ENCODE measurements around the gene ARAP1.

ARAP1 gene

DNA sequence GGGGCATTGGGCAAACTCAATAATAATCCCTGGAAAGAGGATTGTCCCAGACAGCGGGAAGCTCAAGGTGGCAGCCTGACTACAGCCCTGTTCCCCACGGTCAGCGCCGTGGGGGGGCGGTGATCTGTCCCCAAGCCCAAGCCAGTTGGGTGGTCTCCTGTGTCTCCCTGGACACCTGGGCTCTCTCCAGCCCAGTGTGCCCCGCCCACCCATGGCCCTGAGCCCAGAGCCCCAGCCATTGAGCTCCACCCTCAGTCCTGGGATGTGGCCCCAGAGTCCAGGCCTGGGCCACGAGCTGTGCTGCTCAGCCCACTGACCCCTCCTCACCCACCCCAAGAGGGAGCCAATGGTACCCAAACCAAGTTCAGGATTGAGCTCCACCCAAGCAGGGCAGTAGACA, 50.1 kb downstream of the ARAP1 start:
- DNase-seq = no peak

DNA sequence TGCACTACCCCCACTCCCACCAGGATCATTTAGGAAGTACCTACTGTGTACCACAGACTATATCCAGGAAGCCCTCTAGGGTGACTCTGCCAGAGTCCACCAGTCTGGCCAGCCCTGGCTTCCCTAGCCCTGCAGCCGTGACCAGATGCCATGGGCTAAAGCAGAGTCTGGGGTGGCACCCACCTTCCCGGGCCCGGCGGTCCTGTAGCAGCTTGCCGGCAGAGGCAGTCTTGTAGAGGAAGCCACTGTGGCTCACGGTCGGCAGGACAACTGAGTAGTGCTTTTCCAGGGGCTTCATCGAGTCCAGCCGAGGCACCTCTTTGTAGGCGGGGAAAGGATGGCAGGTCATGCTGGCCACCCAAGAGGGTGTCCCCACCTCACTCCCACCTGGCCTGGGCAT, 50.7 kb downstream of the ARAP1 start:
- no peak for DNase-seq

DNA sequence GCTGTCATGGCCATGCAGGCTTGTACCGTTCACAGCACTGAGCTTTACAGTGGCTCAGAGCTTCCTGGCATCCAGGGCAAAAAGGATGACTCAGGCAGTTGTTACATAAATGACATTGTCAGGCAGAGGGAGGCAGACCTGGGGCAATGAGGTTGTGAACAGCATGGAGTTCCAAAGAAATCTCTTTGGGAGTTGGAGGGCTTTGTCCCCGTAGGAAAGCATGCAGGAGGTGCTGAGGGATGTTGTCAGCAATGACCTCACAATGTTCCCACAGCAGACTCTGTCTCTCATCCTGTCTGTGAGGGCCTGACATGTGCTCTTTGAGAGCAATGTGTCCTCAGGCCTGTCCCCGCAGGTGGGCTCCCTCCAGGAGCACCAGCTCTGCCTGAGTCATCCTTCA, 52.1 kb downstream of the ARAP1 start:
- no peak for DNase-seq

- DNase-seq = no peak
These were observed 54.4 kb downstream of the ARAP1 start for GRCh38 chr11:72697814-72698213.

- DNase-seq = no peak
These were observed 55.1 kb downstream of the ARAP1 start for GRCh38 chr11:72696866-72697700.

- DNase-seq = no peak
These were observed 56.9 kb downstream of the ARAP1 start for GRCh38 chr11:72695354-72695753.

- DNase-seq = no peak
These were observed 58.8 kb downstream of the ARAP1 start for GRCh38 chr11:72693271-72693968.

GRCh38 chr11:72692498-72693237, 59.5 kb downstream of the ARAP1 start:
- DNase-seq = no peak

DNA sequence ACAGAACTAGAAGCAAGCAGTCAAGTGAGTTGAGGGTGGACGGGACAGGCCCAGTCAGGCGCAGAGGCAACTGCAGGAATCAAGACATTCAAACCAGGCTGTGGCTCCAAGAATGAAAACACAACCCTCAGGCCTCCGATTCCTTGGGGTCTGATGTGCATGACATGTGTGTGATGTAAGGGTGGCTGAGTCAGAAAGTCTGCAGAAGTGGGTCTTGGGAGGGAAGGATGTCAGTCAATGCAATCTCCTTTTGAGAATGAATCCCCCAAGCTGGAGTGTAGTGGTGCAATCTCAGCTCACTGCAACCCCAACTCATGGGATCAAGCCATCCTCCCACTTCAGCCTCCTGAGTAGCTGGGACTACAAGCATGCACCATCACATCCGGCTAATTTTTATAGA, 62.0 kb downstream of the ARAP1 start:
- DNase-seq = no peak

GRCh38 chr11:72688929-72689328, 63.3 kb downstream of the ARAP1 start:
- DNase-seq = no peak

DNA sequence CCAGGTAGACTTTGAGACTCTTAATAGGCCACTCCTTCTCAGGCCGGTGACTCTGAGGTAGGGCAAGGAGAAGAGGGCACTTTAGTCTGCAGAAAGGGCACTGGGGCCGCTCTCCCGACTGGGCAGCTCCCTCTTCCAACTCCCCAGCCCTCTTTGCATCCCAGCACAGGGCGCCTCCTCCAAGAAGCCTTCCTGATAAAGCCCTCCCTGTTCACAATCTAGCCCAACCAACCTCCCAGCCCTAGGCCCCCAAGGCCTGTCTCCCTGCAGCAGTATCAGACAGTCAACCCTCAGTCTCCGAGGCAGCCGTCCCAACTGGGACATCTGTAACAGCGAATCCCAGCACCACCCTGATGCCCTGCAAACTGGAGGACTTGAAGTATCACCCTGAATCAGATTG, 63.7 kb downstream of the ARAP1 start:
- DNase-seq = no peak

GRCh38 chr11:72687326-72687725, 64.9 kb downstream of the ARAP1 start:
- DNase-seq = no peak

DNA sequence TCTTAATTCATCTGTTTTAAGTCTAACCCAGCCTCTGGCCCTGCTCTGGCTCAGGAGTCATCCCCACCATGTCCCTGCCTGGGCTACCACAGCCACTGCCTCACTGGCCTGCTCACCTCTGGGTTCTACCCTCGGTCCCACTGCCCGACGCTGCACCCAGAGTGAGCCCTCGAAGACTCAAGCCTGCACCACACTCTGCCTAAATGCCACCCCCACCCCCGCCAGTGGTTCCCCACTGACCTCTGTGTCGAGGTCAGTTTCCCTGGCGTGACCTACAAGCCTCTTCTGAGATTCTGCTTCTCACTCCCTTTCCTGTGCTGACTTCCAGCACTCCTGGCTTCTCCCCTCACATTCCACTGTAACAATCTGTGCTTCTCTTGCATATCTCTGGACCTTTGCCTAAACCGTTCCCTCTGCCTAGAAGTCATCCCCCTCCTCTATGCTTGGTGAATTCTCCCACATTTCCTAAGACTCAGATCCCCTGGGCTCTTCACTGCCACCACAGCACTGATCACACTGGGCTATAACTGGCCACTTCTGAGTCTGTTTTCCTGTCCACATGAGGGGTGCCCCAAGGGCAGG, 65.5 kb downstream of the ARAP1 start:
- no peak for DNase-seq

- no peak for DNase-seq
These were observed 66.4 kb downstream of the ARAP1 start for GRCh38 chr11:72685560-72686480.

GRCh38 chr11:72684236-72684912, 67.8 kb downstream of the ARAP1 start:
- no peak for DNase-seq

GRCh38 chr11:72683782-72684200, 68.4 kb downstream of the ARAP1 start:
- DNase-seq = no peak

DNA sequence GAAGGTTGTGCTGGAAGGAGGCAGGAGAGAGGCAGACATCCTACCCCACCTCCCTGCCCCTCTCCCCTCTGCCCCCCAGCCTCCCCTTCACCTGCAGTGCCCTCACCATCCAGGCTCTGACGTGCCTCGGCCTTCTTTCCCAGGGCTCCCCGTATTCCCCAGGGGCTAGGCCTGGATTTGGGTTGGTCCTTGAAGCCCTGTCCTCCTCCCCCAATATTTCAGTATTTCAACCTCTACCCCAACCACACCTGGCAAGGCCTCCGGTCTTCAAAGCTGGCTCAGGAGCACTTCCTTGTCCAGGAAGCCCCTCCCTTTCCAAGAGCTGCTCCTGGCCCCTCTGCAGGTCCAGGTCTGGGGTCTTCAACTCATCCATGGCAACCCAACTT, 69.4 kb downstream of the ARAP1 start:
- no peak for DNase-seq

- no peak for DNase-seq
These were observed 69.9 kb downstream of the ARAP1 start for GRCh38 chr11:72682238-72682857.

DNA sequence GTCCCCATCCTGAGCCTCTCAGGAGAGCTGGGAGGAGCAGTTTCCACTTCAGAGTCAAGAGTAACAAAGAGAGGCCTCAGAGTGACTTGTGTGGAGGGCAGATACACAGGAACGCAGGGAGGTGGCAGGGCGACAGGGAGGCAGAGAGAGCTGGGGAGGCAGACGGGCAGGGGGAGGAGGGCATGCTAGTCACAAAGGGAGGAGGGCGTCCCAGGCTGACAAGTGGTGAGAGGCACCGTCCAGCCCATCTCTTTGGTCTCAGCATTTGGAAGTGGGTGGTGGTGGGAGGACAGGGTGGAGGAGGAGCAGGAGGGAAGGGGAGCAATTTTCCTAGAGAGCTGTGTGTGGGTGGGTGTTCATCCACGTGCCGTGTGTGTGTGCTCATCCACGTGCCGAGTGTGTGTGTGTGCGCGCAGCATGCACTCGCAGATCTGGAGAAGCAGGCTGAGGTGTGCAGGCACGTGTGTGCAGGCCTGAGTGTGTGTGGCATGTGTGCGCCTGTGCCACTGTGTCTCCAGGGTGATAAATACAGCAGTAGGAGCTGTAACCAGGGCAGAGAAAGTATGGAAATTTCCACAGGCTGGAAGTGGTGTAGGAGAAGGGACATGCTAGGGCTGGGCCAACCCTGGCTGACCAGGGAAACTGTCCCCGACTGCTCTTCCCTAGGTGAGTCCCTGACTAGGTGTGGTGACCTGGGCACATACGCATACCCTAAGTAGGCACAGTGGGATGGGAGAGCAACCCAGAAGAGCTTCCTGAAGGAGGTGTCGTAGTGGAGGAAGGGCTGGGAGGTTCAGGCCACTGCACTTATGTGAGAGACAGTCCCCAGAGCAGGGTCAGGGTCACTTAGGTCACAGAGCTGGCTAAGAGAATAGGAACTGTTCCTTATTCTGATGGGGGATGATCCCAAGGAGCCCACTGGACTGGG, 70.7 kb downstream of the ARAP1 start:
- no peak for DNase-seq

DNA sequence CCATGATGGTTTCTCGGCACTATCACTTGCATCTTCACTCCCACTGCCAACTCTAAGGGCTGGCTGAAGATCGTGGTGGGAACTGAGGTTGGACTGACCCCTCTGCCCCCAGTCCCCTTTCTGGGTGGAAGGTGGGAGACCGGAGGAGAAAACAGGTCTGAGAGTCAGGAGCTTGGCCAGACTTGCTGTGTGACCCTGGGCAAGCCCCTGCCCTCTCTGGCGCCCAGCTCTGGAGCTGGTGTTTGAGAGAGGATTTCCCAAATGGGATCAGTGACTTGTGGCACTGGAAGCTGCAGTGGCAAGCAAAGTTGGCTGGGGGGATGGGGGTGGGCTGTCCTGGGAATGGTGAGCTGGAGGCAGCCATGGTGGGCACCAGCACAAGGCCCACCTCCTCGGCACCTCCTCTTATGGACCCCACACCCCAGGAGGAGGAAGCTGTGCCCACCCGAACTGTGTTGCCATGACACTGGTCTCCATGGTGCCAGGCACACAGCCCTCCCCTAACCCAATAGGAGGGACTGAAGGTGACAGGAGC, 71.5 kb downstream of the ARAP1 start:
- no peak for DNase-seq

All from SIG-M5 (cell line).